HL-60 (cell line): ENCODE results near the gene KMT5B.

Experiments
- POLR2AphosphoS5 ChIP-seq: IDR thresholded peaks from 2 replicates; pipeline ENCODE4 v1.6.1; 2012; ENCODE audit warnings: low read depth
- TF ChIP-seq, protein P1 (sequence below): IDR thresholded peaks from one replicate; pipeline ENCODE4 v1.5.1; 2011; ENCODE audit warnings: low read length, control low read depth, inconsistent platforms; ENCODE audit not compliant: insufficient read depth
- TF ChIP-seq, protein P2 (sequence below): IDR thresholded peaks from 2 replicates; pipeline ENCODE4 v1.6.1; 2012; ENCODE audit warnings: low read depth; ENCODE audit not compliant: insufficient replicate concordance

DNA sequence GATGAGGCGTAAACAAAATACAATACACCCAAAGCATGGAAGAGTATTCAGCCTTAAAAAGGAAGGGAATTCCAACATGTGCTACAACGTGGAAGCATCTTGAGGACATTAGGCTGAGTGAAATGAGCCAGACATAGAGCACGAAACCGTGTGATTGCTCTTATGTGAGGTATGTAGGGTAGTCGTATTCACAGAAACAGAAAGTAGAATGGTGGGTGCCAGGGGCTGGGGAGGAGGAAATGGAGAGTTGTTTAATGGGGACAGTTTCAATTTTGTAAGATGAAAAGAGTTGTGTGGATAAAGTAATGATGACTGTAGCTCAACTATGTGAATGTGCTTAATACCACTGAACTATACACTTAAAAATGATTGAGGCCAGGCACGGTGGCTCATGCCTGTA lies 10.2 kb upstream of the KMT5B start:
- TF ChIP-seq, protein P1, sequence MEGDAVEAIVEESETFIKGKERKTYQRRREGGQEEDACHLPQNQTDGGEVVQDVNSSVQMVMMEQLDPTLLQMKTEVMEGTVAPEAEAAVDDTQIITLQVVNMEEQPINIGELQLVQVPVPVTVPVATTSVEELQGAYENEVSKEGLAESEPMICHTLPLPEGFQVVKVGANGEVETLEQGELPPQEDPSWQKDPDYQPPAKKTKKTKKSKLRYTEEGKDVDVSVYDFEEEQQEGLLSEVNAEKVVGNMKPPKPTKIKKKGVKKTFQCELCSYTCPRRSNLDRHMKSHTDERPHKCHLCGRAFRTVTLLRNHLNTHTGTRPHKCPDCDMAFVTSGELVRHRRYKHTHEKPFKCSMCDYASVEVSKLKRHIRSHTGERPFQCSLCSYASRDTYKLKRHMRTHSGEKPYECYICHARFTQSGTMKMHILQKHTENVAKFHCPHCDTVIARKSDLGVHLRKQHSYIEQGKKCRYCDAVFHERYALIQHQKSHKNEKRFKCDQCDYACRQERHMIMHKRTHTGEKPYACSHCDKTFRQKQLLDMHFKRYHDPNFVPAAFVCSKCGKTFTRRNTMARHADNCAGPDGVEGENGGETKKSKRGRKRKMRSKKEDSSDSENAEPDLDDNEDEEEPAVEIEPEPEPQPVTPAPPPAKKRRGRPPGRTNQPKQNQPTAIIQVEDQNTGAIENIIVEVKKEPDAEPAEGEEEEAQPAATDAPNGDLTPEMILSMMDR, result no peak
- TF ChIP-seq, protein P2, sequence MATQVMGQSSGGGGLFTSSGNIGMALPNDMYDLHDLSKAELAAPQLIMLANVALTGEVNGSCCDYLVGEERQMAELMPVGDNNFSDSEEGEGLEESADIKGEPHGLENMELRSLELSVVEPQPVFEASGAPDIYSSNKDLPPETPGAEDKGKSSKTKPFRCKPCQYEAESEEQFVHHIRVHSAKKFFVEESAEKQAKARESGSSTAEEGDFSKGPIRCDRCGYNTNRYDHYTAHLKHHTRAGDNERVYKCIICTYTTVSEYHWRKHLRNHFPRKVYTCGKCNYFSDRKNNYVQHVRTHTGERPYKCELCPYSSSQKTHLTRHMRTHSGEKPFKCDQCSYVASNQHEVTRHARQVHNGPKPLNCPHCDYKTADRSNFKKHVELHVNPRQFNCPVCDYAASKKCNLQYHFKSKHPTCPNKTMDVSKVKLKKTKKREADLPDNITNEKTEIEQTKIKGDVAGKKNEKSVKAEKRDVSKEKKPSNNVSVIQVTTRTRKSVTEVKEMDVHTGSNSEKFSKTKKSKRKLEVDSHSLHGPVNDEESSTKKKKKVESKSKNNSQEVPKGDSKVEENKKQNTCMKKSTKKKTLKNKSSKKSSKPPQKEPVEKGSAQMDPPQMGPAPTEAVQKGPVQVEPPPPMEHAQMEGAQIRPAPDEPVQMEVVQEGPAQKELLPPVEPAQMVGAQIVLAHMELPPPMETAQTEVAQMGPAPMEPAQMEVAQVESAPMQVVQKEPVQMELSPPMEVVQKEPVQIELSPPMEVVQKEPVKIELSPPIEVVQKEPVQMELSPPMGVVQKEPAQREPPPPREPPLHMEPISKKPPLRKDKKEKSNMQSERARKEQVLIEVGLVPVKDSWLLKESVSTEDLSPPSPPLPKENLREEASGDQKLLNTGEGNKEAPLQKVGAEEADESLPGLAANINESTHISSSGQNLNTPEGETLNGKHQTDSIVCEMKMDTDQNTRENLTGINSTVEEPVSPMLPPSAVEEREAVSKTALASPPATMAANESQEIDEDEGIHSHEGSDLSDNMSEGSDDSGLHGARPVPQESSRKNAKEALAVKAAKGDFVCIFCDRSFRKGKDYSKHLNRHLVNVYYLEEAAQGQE, result no peak
- TF ChIP-seq POLR2AphosphoS5, result no peak
